Keratinocyte (primary cell): Measurements from ENCODE around the gene CELF2.

Experiments used
- CTCF ChIP-seq, 3 experiments: IDR thresholded peaks in 1 of 3; conservative IDR thresholded peaks in 1 of 3; optimal IDR thresholded peaks in 1 of 3; 2 replicates in 2 of 3; 3 replicates in 1 of 3; pipeline versions ENCODE3 to v1.5.1; 2011; ENCODE audit warnings: low read length in 3 of 3, mild to moderate bottlenecking in 3 of 3, moderate library complexity in 2 of 3, control low read depth in 1 of 3, inconsistent platforms in 1 of 3; ENCODE audit not compliant: insufficient read depth in 2 of 3; ENCODE audit errors: extremely low read depth in 1 of 3
- EZH2 ChIP-seq: IDR thresholded peaks from one replicate; pipeline ENCODE4 v1.6.1; 2012; ENCODE audit warnings: inconsistent platforms, mild to moderate bottlenecking, low read length, moderate library complexity

DNA sequence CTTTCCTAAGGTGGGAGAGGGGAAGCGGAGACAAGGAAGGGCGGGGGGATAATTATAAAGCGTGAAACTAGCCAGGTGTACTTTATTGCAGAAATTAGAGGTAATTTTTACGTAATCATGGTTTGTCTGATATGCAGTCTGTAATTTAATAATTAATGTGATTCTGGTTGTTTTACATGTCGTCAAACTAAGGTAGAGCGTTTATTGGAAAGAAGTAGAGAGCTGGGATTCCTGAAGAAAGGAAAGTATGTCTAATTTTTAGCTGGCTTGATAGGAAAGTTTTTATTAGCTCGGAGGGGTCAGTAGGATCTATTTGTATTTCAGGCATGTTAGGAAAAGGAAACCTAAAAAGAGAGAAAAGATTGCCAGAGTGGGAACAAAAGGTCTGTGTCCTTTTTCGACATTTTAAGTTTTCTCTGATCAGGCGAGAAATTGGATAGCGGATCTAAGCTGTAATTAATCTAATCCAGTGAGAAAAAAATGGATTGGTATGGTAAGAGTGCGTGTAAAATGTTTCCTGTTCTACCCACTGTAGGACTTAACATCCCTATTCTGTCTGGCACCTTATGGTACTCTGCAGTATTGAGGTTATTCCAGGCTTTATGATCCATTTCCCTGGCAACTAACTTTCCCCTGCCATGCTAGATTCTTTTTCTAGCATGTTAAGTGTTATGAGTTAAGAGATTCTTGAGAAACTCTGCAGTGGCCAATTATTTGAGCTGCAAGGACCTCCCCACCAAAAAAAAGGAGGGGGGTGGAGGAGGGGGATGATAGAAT is 1.4 kb downstream of the CELF2 start:
- TF ChIP-seq CTCF (optimal IDR thresholded peaks at IDR 0.05 in 1 of 3, IDR thresholded peaks at IDR 0.05 in 1 of 3, conservative IDR thresholded peaks at IDR 0.05 in 1 of 3; ENCODE audit: extremely low read depth in 1 of 3, insufficient read depth in 2 of 3, low read length in 3 of 3) (no peak), EZH2 (no peak)
